GM23338 (cell line): ENCODE results near the gene ST8SIA3.

Experiments
- CTCF ChIP-seq, 2 experiments: fragments of 200-600 bp in 1 of 2; sonication (generic) in 1 of 2; conservative IDR thresholded peaks; 2 replicates each; pipeline versions ENCODE4 v1.5.1 to v1.6.1; 2016 to 2017; ENCODE audit warnings: antibody characterized with exemption in 2 of 2, low read depth in 2 of 2, mild to moderate bottlenecking in 2 of 2, moderate library complexity in 1 of 2
- EZH2 ChIP-seq: fragments of 200-600 bp; sonication (generic); IDR thresholded peaks from one replicate; pipeline ENCODE4 v1.8.0; 2017; ENCODE audit warnings: antibody characterized with exemption, mild to moderate bottlenecking, low read depth; ENCODE audit not compliant: unreplicated experiment
- EZH2phosphoT487 ChIP-seq: fragments of 200-600 bp; sonication (generic); IDR thresholded peaks from one replicate; pipeline ENCODE4 v1.8.1; 2018; ENCODE audit warnings: antibody characterized with exemption; ENCODE audit not compliant: unreplicated experiment
- ZNF114 ChIP-seq: fragments of 250-450 bp; sonication (Bioruptor Pico); IDR thresholded peaks from 2 replicates; pipeline ENCODE4 v1.5.0; 2020; ENCODE audit warnings: mild to moderate bottlenecking, moderate library complexity

GRCh38 chr18:57326718-57327323, 25.5 kb upstream of the ST8SIA3 start:
- TF ChIP-seq CTCF (conservative IDR thresholded peaks at IDR 0.05; ENCODE audit: low read depth in 2 of 2): no peak
- no peak for TF ChIP-seq EZH2
- TF ChIP-seq EZH2phosphoT487: no peak
- TF ChIP-seq ZNF114 (CRISPR knock-in tag): no peak
